Choroid plexus epithelial cell (primary cell): ENCODE results near the gene FGF5.

Experiments
- DNase-seq: peaks from one replicate; pipeline ENCODE4 v3.0.0-alpha.2; 2010; ENCODE audit warnings: low read depth
- H3K4me3 ChIP-seq: 2 replicates; pipeline ENCODE4 v1.5.1; 2011; ENCODE audit warnings: low read depth, mild to moderate bottlenecking, control low read depth, low read length, moderate library complexity
- CTCF ChIP-seq: conservative IDR thresholded peaks from 2 replicates; pipeline ENCODE4 v1.5.1; 2011; ENCODE audit warnings: low read depth, mild to moderate bottlenecking, control low read depth, inconsistent platforms, low read length, moderate library complexity

FGF5 gene

DNA sequence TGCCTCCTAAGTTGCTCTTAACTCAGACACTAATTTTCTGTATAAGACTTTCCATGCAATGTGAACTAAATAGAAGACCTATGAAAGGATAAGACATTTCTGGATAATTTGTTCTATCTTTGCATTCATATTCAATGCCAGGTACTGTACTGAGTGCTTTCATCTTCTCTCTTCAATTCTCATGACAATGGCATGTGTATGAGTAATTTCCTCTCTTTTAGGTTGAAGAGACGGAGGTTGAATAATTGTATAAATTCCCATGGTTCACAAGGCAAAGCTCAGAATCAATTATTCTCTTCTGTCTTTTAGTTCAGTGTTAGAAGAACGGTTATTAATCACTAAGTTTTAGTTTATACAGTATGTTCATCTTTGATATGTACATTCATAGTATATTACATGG, 39.8 kb downstream of the FGF5 start:
- DNase-seq = peak; percentile 27
- H3K4me3 ChIP-seq = no peak overlapping the region
- TF ChIP-seq CTCF = no peak

- no peak for TF ChIP-seq CTCF
- H3K4me3 ChIP-seq = no peak overlapping the region
- DNase-seq = peak; percentile 19
Measured at GRCh38 chr4:80307183-80307735, 40.8 kb downstream of the FGF5 start.

DNA sequence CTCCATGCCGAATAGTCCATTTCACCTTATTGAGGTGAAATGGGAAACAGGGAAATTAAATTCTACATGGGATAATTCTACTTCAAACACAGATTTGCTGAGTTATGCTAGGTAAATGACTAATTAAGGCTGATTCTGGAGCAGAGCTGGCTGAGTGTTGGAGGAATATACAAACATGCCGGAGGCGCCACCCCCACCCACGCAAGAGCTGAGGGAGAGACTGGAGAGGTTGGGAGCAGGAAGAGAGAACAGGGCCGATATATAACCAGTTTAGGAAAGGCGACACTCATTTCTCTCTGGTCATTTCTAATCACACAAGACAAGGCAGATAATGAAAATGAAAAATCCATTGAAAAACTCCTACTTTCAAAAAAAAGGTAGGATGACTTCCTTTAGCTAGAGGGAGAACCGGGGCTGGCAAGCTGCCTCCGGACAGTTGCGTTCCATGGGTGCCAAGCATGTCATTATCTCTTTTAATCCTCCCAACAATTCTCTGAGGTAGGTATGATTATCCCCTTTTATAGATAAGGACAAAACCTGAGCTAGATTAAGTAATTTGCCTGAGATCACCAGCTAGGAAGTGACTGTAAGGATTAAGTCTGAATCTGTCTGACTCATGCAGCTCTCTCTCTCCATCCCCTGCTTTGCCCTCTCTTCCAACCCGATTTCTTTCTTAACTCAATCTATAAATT, 41.5 kb downstream of the FGF5 start:
- H3K4me3 ChIP-seq = no peak overlapping the region
- TF ChIP-seq CTCF = no peak
- DNase-seq = peak; percentile 37

DNA sequence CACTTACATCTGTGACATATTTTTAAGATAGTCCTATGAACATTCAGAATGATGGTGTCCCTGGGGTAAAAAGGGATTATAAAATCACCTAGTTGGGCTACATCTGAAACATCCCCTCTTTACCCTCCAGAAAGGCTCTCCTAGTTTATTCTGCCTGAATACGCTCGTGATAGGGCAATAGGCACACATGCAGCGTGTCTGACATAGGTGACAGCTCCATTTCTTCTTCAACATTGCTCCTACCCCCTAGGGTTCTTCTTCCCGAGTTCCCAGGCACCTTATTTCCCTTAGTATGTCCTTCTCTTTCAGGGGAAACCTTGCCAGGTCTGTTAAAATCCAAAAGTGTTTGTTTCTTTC, 42.0 kb downstream of the FGF5 start:
- no peak overlapping the region for H3K4me3 ChIP-seq
- no peak for DNase-seq
- TF ChIP-seq CTCF = no peak

- no peak for TF ChIP-seq CTCF
- peak; percentile 86 for DNase-seq
Measured at GRCh38 chr4:80309294-80310004, 43.0 kb downstream of the FGF5 start.

GRCh38 chr4:80311130-80311529, 44.7 kb downstream of the FGF5 start:
- H3K4me3 ChIP-seq = no peak overlapping the region
- no peak for DNase-seq
- no peak for TF ChIP-seq CTCF

More at GRCh38 chr4:80309294-80310004, 43.0 kb downstream of the FGF5 start:
- H3K4me3 ChIP-seq = no peak overlapping the region

DNA sequence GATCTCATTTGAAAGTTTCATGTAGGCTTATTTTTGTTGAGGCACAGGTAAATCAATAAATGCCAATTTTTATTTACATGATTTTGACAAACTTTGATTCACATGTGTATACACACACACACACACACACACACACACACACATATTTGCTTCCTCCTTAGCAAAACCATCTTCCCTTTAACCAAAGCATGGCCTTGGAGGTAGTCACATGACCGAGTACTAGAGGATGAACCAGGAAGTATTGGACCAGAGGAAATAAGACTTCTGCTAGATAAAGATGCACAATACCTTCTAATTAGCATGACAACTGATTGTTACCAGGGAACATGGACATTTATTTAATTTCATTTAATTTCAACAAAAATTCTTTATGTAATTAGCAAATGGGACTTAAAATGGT, 45.7 kb downstream of the FGF5 start:
- TF ChIP-seq CTCF = no peak
- no peak for DNase-seq
- H3K4me3 ChIP-seq = no peak overlapping the region
